Epithelial cell of prostate (primary cell): Measurements from ENCODE around the gene PCDHAC1.

ENCODE experiments used
- DNase-seq: peaks from one replicate; pipeline ENCODE4 v3.0.0-alpha.2; 2011; ENCODE audit warnings: low read depth, low spot score
- H3K27ac ChIP-seq: fragments of 450-650 bp; 2 replicates; pipeline ENCODE4 v1.5.1; 2017; ENCODE audit warnings: mild to moderate bottlenecking

The PCDHAC1 gene

GRCh38 chr5:140966293-140967225 lies 40.5 kb downstream of the PCDHAC1 start, which contains the start of gene PCDHAC2:
Gene PCDHAC2, plus strand, starts transcription at chr5:140966476. Its CDS starts 291 bp downstream, at chr5:140966767.
- peak; percentile 8 for DNase-seq
- H3K27ac ChIP-seq = peak within 1 kb of the TSS; percentile 43

- DNase-seq = no peak
Measured at GRCh38 chr5:140967226-140967893, 41.3 kb downstream of the PCDHAC1 start.

GRCh38 chr5:140969880-140970279 lies 43.8 kb downstream of the PCDHAC1 start:
- no peak overlapping the region for H3K27ac ChIP-seq
- DNase-seq = no peak

More at GRCh38 chr5:140967226-140967893, 41.3 kb downstream of the PCDHAC1 start:
- H3K27ac ChIP-seq = no peak overlapping the region

GRCh38 chr5:140973550-140973949 lies 47.5 kb downstream of the PCDHAC1 start:
- H3K27ac ChIP-seq = no peak overlapping the region
- no peak for DNase-seq

GRCh38 chr5:140977003-140977402 lies 50.9 kb downstream of the PCDHAC1 start:
- no peak for DNase-seq
- peak overlapping the region; percentile 83 for H3K27ac ChIP-seq

- H3K27ac ChIP-seq = peak overlapping the region; percentile 83
- DNase-seq = no peak
Measured at GRCh38 chr5:140978260-140978659, 52.2 kb downstream of the PCDHAC1 start.

GRCh38 chr5:140978983-140979382 lies 52.9 kb downstream of the PCDHAC1 start:
- DNase-seq = no peak
- H3K27ac ChIP-seq = no peak overlapping the region
